Activated naive CD8-positive, alpha-beta T cell treated with anti-CD3 and anti-CD28 coated beads, Interleukin-2, amount 10 ng/mL, durations not matched to agents 7 days and 5 days (primary cell): ENCODE measurements around the gene PADI2. TPM values are rescaled to one million over a fixed set of nuclear protein-coding genes. Genes with fewer than 3 reads are reported as not detected.

ENCODE experiments used
- ATAC-seq: fragments of 150-1000 bp; cut with Tn5 transposase; one replicate; pipeline ENCODE4 v1.10.0; 2021; ENCODE audit warnings: low read depth, moderate library complexity
- POLR2A ChIA-PET: fragments of 350-600 bp; sonication (Branson Sonifier 250); formaldehyde crosslinking; loops from one replicate; lab custom pipeline; 2021; ENCODE audit warnings: antibody characterized with exemption; lab: Charles Lee
- DNase-seq: peaks from one replicate; pipeline ENCODE4 v3.0.0; 2021
- H3K27ac Mint-ChIP-seq: one replicate; pipeline ENCODE4 v1.8.0; 2022; ENCODE audit warnings: mild to moderate bottlenecking, mixed read lengths
- H3K27me3 Mint-ChIP-seq: one replicate; pipeline ENCODE4 v1.8.0; 2022; ENCODE audit warnings: mild to moderate bottlenecking, moderate library complexity, mixed read lengths
- H3K36me3 Mint-ChIP-seq: one replicate; pipeline ENCODE4 v1.8.0; 2021; ENCODE audit warnings: mild to moderate bottlenecking, mixed read lengths
- H3K4me1 Mint-ChIP-seq: one replicate; pipeline ENCODE4 v1.8.0; 2021; ENCODE audit warnings: mixed read lengths
- H3K4me3 Mint-ChIP-seq: one replicate; pipeline ENCODE4 v1.8.0; 2022; ENCODE audit warnings: mild to moderate bottlenecking, moderate library complexity, mixed read lengths
- H3K9me3 Mint-ChIP-seq: one replicate; pipeline ENCODE4 v1.8.0; 2021; ENCODE audit warnings: mixed read lengths
- total RNA-seq, 2 experiments: library from RNA; stranded (reverse); gene quantifications; one replicate each; pipeline ENCODE4 v1.2.3, GENCODE V29; 2021

Gene PADI2
- under 1 TPM; 0.08 to 0.23 TPM for total RNA-seq

GRCh38 chr1:17119076-17119772, at the start of gene PADI2:
PADI2 (minus strand) TSS chr1:17119451; CDS start chr1:17119371, 80 bp downstream.
- peaks cover 59% of the 10 kb centered on the region for H3K27me3 Mint-ChIP-seq
- ATAC-seq, result peak; percentile 86
- peak; percentile 68 for DNase-seq
- H3K36me3 Mint-ChIP-seq, result no peaks in the 10 kb centered on the region
- H3K9me3 Mint-ChIP-seq, result no peaks in the 10 kb centered on the region
- peak within 1 kb of the TSS; percentile 61 for H3K4me3 Mint-ChIP-seq
- POLR2A ChIA-PET, result interaction anchor here (0.5 kb wide), 1 partner anchor 292 kb away, joined by 4 read pairs; no protein-coding TSS in a partner anchor
- no peak within 1 kb of the TSS for H3K27ac Mint-ChIP-seq
- peaks cover 4% of the 10 kb centered on the region for H3K4me1 Mint-ChIP-seq

DNA sequence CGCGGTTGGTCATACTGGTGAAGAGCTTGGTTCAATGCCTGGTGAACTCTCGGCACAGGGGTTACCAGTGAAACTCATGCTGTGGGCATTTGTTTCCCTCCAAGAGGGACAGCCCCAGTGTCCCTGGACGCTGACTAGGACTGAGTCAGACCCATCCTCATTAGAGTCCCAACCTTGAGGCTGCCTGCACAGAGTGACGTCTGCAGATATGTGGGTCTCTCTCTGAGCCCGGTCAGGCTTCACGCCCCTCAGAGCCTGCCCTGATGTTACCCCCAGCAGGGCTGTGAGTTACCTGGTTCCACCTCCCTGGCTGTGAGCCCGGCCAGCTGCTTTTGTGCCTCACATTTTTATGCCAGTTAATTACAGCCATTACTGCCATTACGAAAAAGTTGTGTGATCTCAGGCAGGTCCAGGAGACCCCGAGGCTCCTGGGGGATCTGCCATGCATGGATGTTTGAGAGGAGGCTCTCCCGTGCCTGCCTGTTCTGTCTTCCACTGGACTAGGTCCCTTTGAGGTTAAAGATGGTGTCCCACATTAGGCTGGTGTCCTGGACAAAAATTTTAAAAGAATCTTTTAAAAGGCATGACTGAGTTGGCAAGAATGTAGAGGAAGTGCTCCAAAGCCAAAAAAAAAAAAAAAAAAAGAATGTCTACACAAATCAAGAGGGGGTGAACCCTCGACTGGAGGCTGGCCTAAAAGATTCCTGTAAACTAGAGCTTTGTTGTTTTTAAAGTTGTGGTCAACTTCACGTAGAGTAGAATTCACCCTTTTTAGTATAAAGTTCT, 49.0 kb upstream of the PADI2 start:
- H3K36me3 Mint-ChIP-seq, result no peaks in the 10 kb centered on the region
- ATAC-seq, result no peak
- POLR2A ChIA-PET, result no interaction called here

DNA sequence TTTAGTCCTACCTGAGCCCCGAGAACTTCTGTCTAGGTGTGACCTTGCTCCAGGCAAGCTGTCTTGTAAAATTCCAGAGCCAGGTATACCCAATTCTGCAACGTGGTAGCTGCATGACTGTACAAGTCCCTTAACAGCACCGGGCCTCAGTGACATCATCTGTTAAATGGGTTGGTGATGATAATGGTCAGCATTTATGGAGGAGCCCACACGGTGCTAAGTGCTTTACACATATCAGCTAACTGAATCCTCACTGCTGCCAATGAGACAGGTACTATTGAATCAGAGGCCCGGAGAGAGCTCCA, 48.5 kb upstream of the PADI2 start:
- POLR2A ChIA-PET, result no interaction called here
- ATAC-seq (no peak), DNase-seq (no peak)
- Mint-ChIP-seq H3K36me3 (no peaks in the 10 kb centered on the region), H3K27ac (no peak overlapping the region), H3K4me1 (peaks cover 2% of the 10 kb centered on the region), H3K27me3 (peaks cover 5% of the 10 kb centered on the region), H3K9me3 (no peaks in the 10 kb centered on the region), H3K4me3 (no peak overlapping the region)

More for the DNA sequence above, 49.0 kb upstream of the PADI2 start:
- no peak overlapping the region for H3K27ac Mint-ChIP-seq
- H3K4me1 Mint-ChIP-seq, result peaks cover 2% of the 10 kb centered on the region
- peaks cover 9% of the 10 kb centered on the region for H3K27me3 Mint-ChIP-seq
- H3K4me3 Mint-ChIP-seq, result no peak overlapping the region
- H3K9me3 Mint-ChIP-seq, result no peaks in the 10 kb centered on the region
- DNase-seq, result no peak

GRCh38 chr1:17167041-17167785, 48.0 kb upstream of the PADI2 start:
- ATAC-seq (no peak), DNase-seq (no peak)
- Mint-ChIP-seq H3K4me1 (peaks cover 2% of the 10 kb centered on the region), H3K9me3 (no peaks in the 10 kb centered on the region), H3K27ac (peak overlapping the region; percentile 52), H3K36me3 (no peaks in the 10 kb centered on the region), H3K4me3 (no peak overlapping the region), H3K27me3 (peaks cover 5% of the 10 kb centered on the region)
- POLR2A ChIA-PET, result no interaction called here

GRCh38 chr1:17165823-17166222, 46.6 kb upstream of the PADI2 start:
- H3K27me3 Mint-ChIP-seq, result peaks cover 5% of the 10 kb centered on the region
- no peak overlapping the region for H3K4me3 Mint-ChIP-seq
- DNase-seq, result no peak
- H3K9me3 Mint-ChIP-seq, result peaks cover 4% of the 10 kb centered on the region
- peaks cover 1% of the 10 kb centered on the region for H3K36me3 Mint-ChIP-seq
- POLR2A ChIA-PET, result no interaction called here
- ATAC-seq, result no peak
- H3K27ac Mint-ChIP-seq, result no peak overlapping the region
- H3K4me1 Mint-ChIP-seq, result peaks cover 9% of the 10 kb centered on the region

DNA sequence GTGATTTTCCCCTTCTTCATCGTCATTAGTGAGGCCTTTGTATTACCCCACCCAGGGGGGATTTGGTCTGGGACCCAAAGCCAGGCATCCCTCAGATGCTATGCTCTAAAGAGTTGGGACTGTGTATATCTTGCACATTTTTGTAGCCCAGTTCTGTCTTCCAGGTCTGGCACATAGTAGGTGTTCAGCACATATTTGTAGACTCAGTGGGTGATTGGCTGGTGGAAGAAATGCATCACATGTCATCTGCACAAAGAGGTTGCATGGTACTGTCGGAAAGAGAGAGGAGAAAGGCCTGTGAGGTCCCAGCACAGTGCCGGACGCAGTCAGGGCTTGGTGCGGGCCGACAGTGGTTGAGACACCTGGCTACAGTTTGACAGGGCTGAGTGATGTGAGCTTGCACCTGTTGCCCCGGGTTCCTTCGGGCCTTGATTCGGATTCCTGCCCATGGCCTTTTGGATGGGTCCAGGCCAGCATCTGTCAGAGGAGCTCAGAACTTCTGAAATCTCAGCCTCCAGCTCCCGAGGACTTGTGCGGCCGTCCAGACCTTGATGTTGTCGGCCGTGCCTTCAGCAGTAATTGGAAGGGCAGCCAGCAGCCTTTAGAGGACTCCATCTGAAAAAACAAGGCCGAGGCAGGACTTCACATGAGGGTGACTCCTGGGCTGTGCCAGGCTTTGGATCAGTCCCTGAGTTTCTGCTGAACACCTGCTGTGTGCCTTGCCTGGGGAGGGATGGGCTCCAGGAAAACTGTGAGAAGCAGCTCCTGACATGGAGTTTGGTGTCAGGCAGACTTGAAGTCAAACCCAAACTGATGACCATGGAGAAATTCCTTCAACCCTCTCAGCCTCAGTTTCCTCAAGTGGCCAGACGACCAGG, 44.8 kb upstream of the PADI2 start:
- Mint-ChIP-seq H3K27me3 (peaks cover 7% of the 10 kb centered on the region), H3K36me3 (peaks cover 1% of the 10 kb centered on the region), H3K27ac (no peak overlapping the region), H3K4me3 (no peak overlapping the region), H3K9me3 (peaks cover 4% of the 10 kb centered on the region), H3K4me1 (peaks cover 9% of the 10 kb centered on the region)
- ATAC-seq, result no peak
- no peak for DNase-seq
- POLR2A ChIA-PET, result interaction anchor here (0.6 kb wide), 1 partner anchor 88 kb away, joined by 3 read pairs; no protein-coding TSS in a partner anchor

GRCh38 chr1:17163371-17163770, 44.1 kb upstream of the PADI2 start:
- DNase-seq, result no peak

DNA sequence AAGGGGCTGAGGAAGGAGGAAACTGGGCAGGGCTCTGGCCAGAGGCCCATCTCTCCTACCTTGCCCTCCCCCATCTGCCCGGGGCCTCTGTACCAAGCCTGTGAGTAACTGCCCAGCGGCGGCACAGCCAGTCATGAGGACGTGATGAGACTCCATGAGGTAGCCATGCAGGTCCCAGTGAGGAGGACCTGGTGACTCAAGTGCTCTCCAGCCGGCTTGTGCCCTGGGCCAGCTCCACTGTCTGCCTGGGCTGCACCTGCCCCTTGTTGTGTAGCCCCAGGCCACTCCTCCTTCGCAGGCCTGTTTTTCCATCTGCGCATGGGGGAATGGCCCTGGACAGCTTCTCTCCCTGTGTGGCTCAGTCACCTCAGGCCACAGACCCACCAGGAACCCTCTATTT, 43.7 kb upstream of the PADI2 start:
- no peak overlapping the region for H3K4me3 Mint-ChIP-seq
- peaks cover 7% of the 10 kb centered on the region for H3K4me1 Mint-ChIP-seq
- ATAC-seq (no peak), DNase-seq (no peak)
- peaks cover 6% of the 10 kb centered on the region for H3K9me3 Mint-ChIP-seq
- peaks cover 1% of the 10 kb centered on the region for H3K36me3 Mint-ChIP-seq
- POLR2A ChIA-PET, result no interaction called here
- peaks cover 4% of the 10 kb centered on the region for H3K27me3 Mint-ChIP-seq
- no peak overlapping the region for H3K27ac Mint-ChIP-seq

More at GRCh38 chr1:17163371-17163770, 44.1 kb upstream of the PADI2 start:
- H3K4me1 Mint-ChIP-seq, result peaks cover 7% of the 10 kb centered on the region
- H3K9me3 Mint-ChIP-seq, result peaks cover 6% of the 10 kb centered on the region
- peaks cover 4% of the 10 kb centered on the region for H3K27me3 Mint-ChIP-seq
- H3K4me3 Mint-ChIP-seq, result no peak overlapping the region
- POLR2A ChIA-PET, result interaction anchor here (0.6 kb wide), 1 partner anchor 89 kb away, joined by 3 read pairs; no protein-coding TSS in a partner anchor
- ATAC-seq, result no peak
- peaks cover 1% of the 10 kb centered on the region for H3K36me3 Mint-ChIP-seq
- H3K27ac Mint-ChIP-seq, result no peak overlapping the region

- POLR2A ChIA-PET, result interaction anchor here (1.7 kb wide), 1 partner anchor 73 kb away, joined by 4 read pairs; no protein-coding TSS in a partner anchor
- Mint-ChIP-seq H3K27ac (no peak overlapping the region), H3K4me3 (no peak overlapping the region), H3K27me3 (peaks cover 4% of the 10 kb centered on the region), H3K36me3 (peaks cover 1% of the 10 kb centered on the region), H3K4me1 (peaks cover 7% of the 10 kb centered on the region), H3K9me3 (peaks cover 9% of the 10 kb centered on the region)
- ATAC-seq (no peak), DNase-seq (no peak)
Measured at GRCh38 chr1:17161926-17162800, 42.9 kb upstream of the PADI2 start.

GRCh38 chr1:17161137-17161740, 42.0 kb upstream of the PADI2 start:
- ATAC-seq (peak; percentile 58), DNase-seq (no peak)
- Mint-ChIP-seq H3K4me1 (peaks cover 8% of the 10 kb centered on the region), H3K4me3 (peak overlapping the region; percentile 56), H3K36me3 (peaks cover 1% of the 10 kb centered on the region), H3K9me3 (peaks cover 10% of the 10 kb centered on the region), H3K27ac (peak overlapping the region; percentile 71), H3K27me3 (peaks cover 7% of the 10 kb centered on the region)
- POLR2A ChIA-PET, result interaction anchor here (1.7 kb wide), 1 partner anchor 74 kb away, joined by 4 read pairs; no protein-coding TSS in a partner anchor

- Mint-ChIP-seq H3K9me3 (peaks cover 22% of the 10 kb centered on the region), H3K27ac (no peak overlapping the region), H3K4me1 (peaks cover 8% of the 10 kb centered on the region), H3K36me3 (peaks cover 3% of the 10 kb centered on the region), H3K4me3 (no peak overlapping the region), H3K27me3 (peaks cover 11% of the 10 kb centered on the region)
- POLR2A ChIA-PET, result no interaction called here
- DNase-seq (no peak), ATAC-seq (no peak)
Measured at GRCh38 chr1:17158961-17159360, 39.7 kb upstream of the PADI2 start.
